RCC 7860 (cell line): ENCODE results near the gene CHRM2.

Experiments used
- DNase-seq: peaks from one replicate; pipeline ENCODE4 v3.0.0-alpha.2; 2015; ENCODE audit warnings: low spot score
- FAIRE-seq: peaks from 2 replicates; lab custom pipeline; 2012; peaks lifted over from hg19 to GRCh38; lab: Jason Lieb, UNC

CHRM2 gene

GRCh38 chr7:136891850-136892249 lies 23.4 kb downstream of the CHRM2 start:
- FAIRE-seq (no peak), DNase-seq (no peak)

GRCh38 chr7:136894789-136895188 lies 26.3 kb downstream of the CHRM2 start:
- DNase-seq = no peak
- no peak for FAIRE-seq

- FAIRE-seq = no peak
- DNase-seq = no peak
Measured at GRCh38 chr7:136897676-136898075, 29.2 kb downstream of the CHRM2 start.

- DNase-seq (no peak), FAIRE-seq (no peak)
Measured at GRCh38 chr7:136900005-136900404, 31.6 kb downstream of the CHRM2 start.

GRCh38 chr7:136910771-136911170 lies 42.3 kb downstream of the CHRM2 start:
- no peak for DNase-seq
- no peak for FAIRE-seq

GRCh38 chr7:136911344-136911743 lies 42.9 kb downstream of the CHRM2 start:
- FAIRE-seq = no peak

GRCh38 chr7:136912339-136912738 lies 43.9 kb downstream of the CHRM2 start:
- FAIRE-seq (no peak), DNase-seq (no peak)

More at GRCh38 chr7:136911344-136911743, 42.9 kb downstream of the CHRM2 start:
- peak; percentile 17 for DNase-seq

GRCh38 chr7:136914016-136914415 lies 45.6 kb downstream of the CHRM2 start:
- FAIRE-seq (no peak), DNase-seq (no peak)

- DNase-seq (no peak), FAIRE-seq (no peak)
Measured at GRCh38 chr7:136919820-136920219, 51.4 kb downstream of the CHRM2 start.

GRCh38 chr7:136923111-136923667 lies 54.7 kb downstream of the CHRM2 start:
- no peak for FAIRE-seq

GRCh38 chr7:136925044-136925443 lies 56.6 kb downstream of the CHRM2 start:
- DNase-seq (no peak), FAIRE-seq (no peak)

More at GRCh38 chr7:136923111-136923667, 54.7 kb downstream of the CHRM2 start:
- DNase-seq = no peak

- FAIRE-seq = no peak
- DNase-seq = no peak
Measured at GRCh38 chr7:136925556-136925955, 57.1 kb downstream of the CHRM2 start.

- no peak for DNase-seq
- no peak for FAIRE-seq
Measured at GRCh38 chr7:136931169-136931867, 62.9 kb downstream of the CHRM2 start.

GRCh38 chr7:136937436-136937835 lies 69.0 kb downstream of the CHRM2 start:
- DNase-seq (no peak), FAIRE-seq (no peak)

- FAIRE-seq = no peak
- DNase-seq = no peak
Measured at GRCh38 chr7:136938476-136938875, 70.0 kb downstream of the CHRM2 start.

GRCh38 chr7:136940122-136940521 lies 71.7 kb downstream of the CHRM2 start:
- DNase-seq (no peak), FAIRE-seq (no peak)

GRCh38 chr7:136940917-136941316 lies 72.5 kb downstream of the CHRM2 start:
- DNase-seq (no peak), FAIRE-seq (no peak)

- DNase-seq (no peak), FAIRE-seq (no peak)
Measured at GRCh38 chr7:136941816-136942215, 73.4 kb downstream of the CHRM2 start.

- no peak for DNase-seq
Measured at GRCh38 chr7:136942401-136942800, 73.9 kb downstream of the CHRM2 start.

GRCh38 chr7:136942994-136943393 lies 74.5 kb downstream of the CHRM2 start:
- DNase-seq = no peak
- no peak for FAIRE-seq

More at GRCh38 chr7:136942401-136942800, 73.9 kb downstream of the CHRM2 start:
- no peak for FAIRE-seq

GRCh38 chr7:136947347-136947746 lies 78.9 kb downstream of the CHRM2 start:
- no peak for FAIRE-seq
- DNase-seq = no peak

GRCh38 chr7:136950331-136950730 lies 81.9 kb downstream of the CHRM2 start:
- no peak for FAIRE-seq
- no peak for DNase-seq

- FAIRE-seq (no peak), DNase-seq (no peak)
Measured at GRCh38 chr7:136953386-136953785, 84.9 kb downstream of the CHRM2 start.
